ENCODE measurements around the gene APOO. TPM values are rescaled to one million over a fixed set of nuclear protein-coding genes. Genes with fewer than 3 reads are reported as not detected.

Gene APOO
- total RNA-seq, 2 donors from 2014 or later, result 7.5 to 9.9 TPM

DNA sequence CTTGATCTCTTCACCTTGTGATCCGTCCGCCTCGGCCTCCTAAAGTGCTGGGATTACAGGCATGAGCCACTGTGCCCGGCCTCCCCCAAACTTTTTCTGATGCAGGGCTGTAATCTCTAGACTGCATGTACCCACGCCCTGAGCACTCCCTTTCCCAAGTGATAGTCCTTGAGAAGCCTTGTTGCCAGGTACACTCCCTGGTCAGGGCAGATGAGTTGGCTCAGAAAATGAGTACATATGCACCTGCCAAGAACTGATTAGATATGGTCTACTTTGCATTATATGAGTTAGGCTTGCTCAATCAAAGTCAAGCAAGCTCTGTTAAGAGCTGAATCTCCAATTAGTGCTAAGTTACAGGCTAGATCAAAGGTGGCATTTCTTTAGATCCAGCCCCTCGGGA lies 20.3 kb downstream of the APOO start:
- H3K27me3 ChIP-seq, result no peaks in the 10 kb centered on the region
- TF ChIP-seq, protein P1, sequence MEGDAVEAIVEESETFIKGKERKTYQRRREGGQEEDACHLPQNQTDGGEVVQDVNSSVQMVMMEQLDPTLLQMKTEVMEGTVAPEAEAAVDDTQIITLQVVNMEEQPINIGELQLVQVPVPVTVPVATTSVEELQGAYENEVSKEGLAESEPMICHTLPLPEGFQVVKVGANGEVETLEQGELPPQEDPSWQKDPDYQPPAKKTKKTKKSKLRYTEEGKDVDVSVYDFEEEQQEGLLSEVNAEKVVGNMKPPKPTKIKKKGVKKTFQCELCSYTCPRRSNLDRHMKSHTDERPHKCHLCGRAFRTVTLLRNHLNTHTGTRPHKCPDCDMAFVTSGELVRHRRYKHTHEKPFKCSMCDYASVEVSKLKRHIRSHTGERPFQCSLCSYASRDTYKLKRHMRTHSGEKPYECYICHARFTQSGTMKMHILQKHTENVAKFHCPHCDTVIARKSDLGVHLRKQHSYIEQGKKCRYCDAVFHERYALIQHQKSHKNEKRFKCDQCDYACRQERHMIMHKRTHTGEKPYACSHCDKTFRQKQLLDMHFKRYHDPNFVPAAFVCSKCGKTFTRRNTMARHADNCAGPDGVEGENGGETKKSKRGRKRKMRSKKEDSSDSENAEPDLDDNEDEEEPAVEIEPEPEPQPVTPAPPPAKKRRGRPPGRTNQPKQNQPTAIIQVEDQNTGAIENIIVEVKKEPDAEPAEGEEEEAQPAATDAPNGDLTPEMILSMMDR (IDR thresholded peaks at IDR 0.05), result no peak
- TF ChIP-seq POLR2A (IDR thresholded peaks at IDR 0.05), result no peak
- H3K9me3 ChIP-seq, result no peaks in the 10 kb centered on the region
- no peak overlapping the region for H3K4me3 ChIP-seq
- intact Hi-C loops (cut with DNase I), result no loop called here
- no peaks in the 10 kb centered on the region for H3K36me3 ChIP-seq (replicated peaks in 1 of 2; ENCODE audit: insufficient read depth in 1 of 2, low read depth in 2 of 2)
- DNase-seq (no peak), ATAC-seq (no peak)
- H3K4me1 ChIP-seq, result peaks cover 4% of the 10 kb centered on the region
- no peak overlapping the region for H3K27ac ChIP-seq
- WGBS, 2 donors, result 84% methylated on average over 6 of the region's 6 CpGs; no CpG with 5 or more reads in 1 of the 2 donors

DNA sequence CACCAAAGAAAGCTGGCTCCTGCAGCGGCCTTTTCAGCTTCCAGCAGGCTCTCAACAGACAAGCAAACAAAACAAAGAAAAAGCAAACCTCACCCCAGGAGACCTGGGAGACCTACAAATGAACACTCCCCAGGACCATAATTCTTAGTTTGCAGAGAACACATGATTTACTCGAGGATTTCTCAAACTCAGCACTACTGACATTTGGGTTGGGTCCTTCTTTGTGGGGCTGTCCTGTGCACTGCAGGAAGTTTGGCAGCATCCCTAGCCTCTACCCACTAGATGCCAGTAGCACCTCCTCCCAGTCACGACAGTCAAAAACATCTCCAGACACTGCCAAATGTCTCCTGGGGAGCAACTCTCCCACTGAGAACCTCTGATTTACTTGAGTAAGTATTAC lies 21.9 kb downstream of the APOO start:
- ATAC-seq (no peak), DNase-seq (no peak)
- H3K4me3 ChIP-seq, result no peak overlapping the region
- no peaks in the 10 kb centered on the region for H3K36me3 ChIP-seq (replicated peaks in 1 of 2; ENCODE audit: insufficient read depth in 1 of 2, low read depth in 2 of 2)
- intact Hi-C loops (cut with DNase I), result no loop called here
- H3K27me3 ChIP-seq, result no peaks in the 10 kb centered on the region
- no peaks in the 10 kb centered on the region for H3K9me3 ChIP-seq
- 63 to 73% methylated on average over 1 to 3 of the region's 3 CpGs for WGBS, 2 donors
- H3K27ac ChIP-seq, result no peak overlapping the region
- TF ChIP-seq POLR2A (IDR thresholded peaks at IDR 0.05), result no peak
- TF ChIP-seq, protein P1 (IDR thresholded peaks at IDR 0.05), result no peak
- H3K4me1 ChIP-seq, result peaks cover 4% of the 10 kb centered on the region

DNA sequence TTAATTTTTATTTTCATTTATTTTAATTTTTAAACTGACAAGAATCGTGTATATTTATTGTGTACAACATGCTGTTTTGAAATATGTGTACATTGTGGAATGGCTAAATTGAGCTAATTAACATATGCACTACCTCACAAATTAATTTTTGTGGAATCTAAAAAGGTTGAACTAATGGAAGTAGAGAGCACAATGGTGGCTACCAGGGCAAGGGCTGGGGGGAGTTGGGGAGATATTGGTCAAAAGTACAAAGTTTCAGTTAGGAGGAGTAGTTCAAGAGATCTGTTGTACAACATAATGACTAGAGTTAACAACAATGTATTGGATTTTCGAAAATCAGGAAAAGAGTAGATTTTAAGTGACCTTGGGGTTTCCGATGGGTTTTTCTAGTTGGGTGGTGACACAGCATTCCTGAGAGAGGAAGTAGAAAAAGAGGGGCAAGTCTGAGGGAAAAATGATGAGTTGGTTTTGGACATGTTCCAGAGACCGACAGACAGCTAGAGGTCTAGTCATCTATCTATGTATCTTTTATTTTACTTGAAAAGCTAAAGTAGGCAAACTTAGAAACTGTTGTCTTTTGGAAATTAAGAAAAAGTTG lies 23.2 kb downstream of the APOO start:
- TF ChIP-seq, protein P1 (IDR thresholded peaks at IDR 0.05), result no peak
- no peak for TF ChIP-seq POLR2A (IDR thresholded peaks at IDR 0.05)
- intact Hi-C loops (cut with DNase I), result no loop called here
- ATAC-seq (no peak), DNase-seq (no peak)
- H3K4me3 ChIP-seq, result no peak overlapping the region
- WGBS, 2 donors, result 66 to 74% methylated on average over 4 of the region's 4 CpGs
- no peak overlapping the region for H3K27ac ChIP-seq
- no peaks in the 10 kb centered on the region for H3K36me3 ChIP-seq (replicated peaks in 1 of 2; ENCODE audit: insufficient read depth in 1 of 2, low read depth in 2 of 2)
- H3K27me3 ChIP-seq, result no peaks in the 10 kb centered on the region
- no peaks in the 10 kb centered on the region for H3K9me3 ChIP-seq
- peaks cover 7% of the 10 kb centered on the region for H3K4me1 ChIP-seq

DNA sequence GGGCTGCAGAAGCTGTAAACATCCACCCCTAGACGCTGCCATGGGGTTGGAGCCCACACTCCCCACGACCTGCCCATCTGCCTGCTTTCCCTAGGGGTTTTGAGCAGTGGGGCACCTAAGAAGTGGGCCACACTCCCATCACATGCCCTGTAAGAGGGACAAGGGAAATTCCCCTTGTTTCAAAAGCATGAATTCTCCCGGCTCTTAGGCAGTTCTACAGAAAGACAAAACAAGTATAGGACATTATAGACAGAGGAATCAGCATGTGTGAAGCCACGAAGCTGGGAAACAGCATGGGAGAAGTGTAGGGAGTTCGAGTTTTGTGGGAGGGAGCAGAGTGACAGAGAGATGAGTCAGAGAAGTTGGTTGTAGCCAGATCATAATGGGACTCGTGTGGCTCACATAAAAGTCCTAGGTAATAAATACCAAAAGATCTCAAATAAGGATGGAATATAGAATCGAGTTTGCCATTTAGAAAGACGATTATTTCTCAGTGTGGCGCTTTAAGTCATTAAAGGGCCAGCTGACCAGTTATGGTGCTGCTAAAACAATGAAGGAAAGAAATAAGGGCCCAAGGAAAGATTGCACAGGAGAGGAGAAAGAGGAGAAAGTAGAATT lies 23.9 kb downstream of the APOO start:
- H3K4me1 ChIP-seq, result peaks cover 7% of the 10 kb centered on the region
- intact Hi-C loops (cut with DNase I), result no loop called here
- no peaks in the 10 kb centered on the region for H3K9me3 ChIP-seq
- DNase-seq, result no peak
- no peaks in the 10 kb centered on the region for H3K27me3 ChIP-seq
- H3K27ac ChIP-seq, result no peak overlapping the region
- 72 to 73% methylated on average over 9 of the region's 9 CpGs for WGBS, 2 donors
- H3K4me3 ChIP-seq, result no peak overlapping the region
- no peak for TF ChIP-seq POLR2A (IDR thresholded peaks at IDR 0.05)
- TF ChIP-seq, protein P1 (IDR thresholded peaks at IDR 0.05), result no peak
- ATAC-seq, result no peak
- H3K36me3 ChIP-seq (replicated peaks in 1 of 2; ENCODE audit: insufficient read depth in 1 of 2, low read depth in 2 of 2), result no peaks in the 10 kb centered on the region
